ENCODE measurements around the gene PRKG1. TPM values are rescaled to one million over a fixed set of nuclear protein-coding genes. Genes with fewer than 3 reads are reported as not detected.

Gene PRKG1
- total RNA-seq, 2 donors from 2014 or later, result 145 to 381 TPM

GRCh38 chr10:51168086-51168815, 94.0 kb downstream of the PRKG1 start:
- Histone ChIP-seq H3K9me3 (no peaks in the 10 kb centered on the region), H3K4me3 (no peak overlapping the region), H3K27ac (no peak overlapping the region), H3K4me1 (ENCODE audit: control insufficient read depth in 1 of 2, low read depth in 2 of 2) (peaks cover 9 to 20% of the 10 kb centered on the region in 2 donors), H3K27me3 (replicated peaks; ENCODE audit: insufficient read depth) (no peaks in the 10 kb centered on the region), H3K36me3 (no peaks in the 10 kb centered on the region)
- TF ChIP-seq, protein P1, sequence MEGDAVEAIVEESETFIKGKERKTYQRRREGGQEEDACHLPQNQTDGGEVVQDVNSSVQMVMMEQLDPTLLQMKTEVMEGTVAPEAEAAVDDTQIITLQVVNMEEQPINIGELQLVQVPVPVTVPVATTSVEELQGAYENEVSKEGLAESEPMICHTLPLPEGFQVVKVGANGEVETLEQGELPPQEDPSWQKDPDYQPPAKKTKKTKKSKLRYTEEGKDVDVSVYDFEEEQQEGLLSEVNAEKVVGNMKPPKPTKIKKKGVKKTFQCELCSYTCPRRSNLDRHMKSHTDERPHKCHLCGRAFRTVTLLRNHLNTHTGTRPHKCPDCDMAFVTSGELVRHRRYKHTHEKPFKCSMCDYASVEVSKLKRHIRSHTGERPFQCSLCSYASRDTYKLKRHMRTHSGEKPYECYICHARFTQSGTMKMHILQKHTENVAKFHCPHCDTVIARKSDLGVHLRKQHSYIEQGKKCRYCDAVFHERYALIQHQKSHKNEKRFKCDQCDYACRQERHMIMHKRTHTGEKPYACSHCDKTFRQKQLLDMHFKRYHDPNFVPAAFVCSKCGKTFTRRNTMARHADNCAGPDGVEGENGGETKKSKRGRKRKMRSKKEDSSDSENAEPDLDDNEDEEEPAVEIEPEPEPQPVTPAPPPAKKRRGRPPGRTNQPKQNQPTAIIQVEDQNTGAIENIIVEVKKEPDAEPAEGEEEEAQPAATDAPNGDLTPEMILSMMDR (IDR thresholded peaks at IDR 0.05), result no peak
- DNase-seq (ENCODE audit: low spot score) (no peak), ATAC-seq (ENCODE audit: insufficient number of reproducible peaks, low FRiP score, low read depth) (no peak)

DNA sequence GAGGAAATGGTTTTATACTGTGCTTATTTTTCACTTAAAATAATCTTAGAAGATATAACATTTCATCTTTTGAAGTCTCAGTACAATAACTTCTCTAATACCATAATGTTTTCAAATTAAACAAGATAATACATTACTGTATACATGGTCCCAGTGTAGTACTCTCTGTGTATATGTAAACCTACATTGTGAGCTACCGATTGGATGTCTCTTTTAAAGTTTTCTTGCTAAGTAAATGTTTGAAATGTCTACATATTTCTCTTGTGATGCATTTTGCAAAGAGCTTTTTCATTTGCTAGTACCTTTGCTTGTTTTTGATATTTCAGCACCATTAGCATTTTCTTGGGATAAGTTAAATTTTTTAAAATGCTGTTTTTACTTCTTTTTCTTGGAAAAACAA, 94.8 kb downstream of the PRKG1 start:
- no peak for DNase-seq (ENCODE audit: low spot score)
- Histone ChIP-seq H3K4me3 (no peak overlapping the region), H3K9me3 (no peaks in the 10 kb centered on the region), H3K36me3 (no peaks in the 10 kb centered on the region), H3K27ac (no peak overlapping the region), H3K4me1 (ENCODE audit: control insufficient read depth in 1 of 2, low read depth in 2 of 2) (peaks cover 9 to 20% of the 10 kb centered on the region in 2 donors), H3K27me3 (replicated peaks; ENCODE audit: insufficient read depth) (no peaks in the 10 kb centered on the region)
- ATAC-seq (ENCODE audit: insufficient number of reproducible peaks, low FRiP score, low read depth), result no peak
- TF ChIP-seq, protein P1 (IDR thresholded peaks at IDR 0.05), result no peak

DNA sequence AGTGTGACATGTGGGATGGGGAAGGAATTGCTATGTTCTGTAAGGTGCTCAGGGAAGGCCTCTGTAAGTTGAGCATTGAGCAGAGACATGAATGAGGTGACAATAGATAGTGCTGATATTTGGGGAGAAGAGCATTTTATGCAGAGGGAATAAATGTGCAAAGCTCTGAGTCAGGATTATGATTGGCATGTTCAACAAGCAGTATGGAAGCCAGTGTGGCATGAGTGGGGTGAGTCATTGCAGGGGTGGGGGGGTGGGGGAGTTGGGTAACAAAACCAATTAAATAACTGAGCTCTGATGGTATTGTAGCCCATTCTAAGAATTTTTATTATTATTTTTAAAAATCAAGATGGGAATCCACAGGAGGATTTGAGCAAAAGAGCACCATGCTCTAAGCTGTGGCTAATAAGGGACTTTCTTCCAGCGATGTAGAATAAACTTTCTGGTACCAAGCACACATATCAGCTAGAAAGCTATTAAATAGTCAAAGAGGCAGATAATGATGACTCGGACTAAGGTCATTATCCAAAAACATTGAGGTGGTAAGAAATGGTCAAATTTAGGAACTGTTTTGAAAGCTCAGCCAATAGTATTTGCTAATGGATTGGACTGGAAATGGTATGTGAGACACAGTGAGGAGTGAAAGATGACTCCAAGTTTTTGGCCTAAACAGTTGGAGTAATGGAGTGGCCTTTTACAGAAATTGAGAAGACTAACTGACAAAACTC, 96.4 kb downstream of the PRKG1 start:
- DNase-seq (ENCODE audit: low spot score) (no peak), ATAC-seq (ENCODE audit: insufficient number of reproducible peaks, low FRiP score, low read depth) (no peak)
- TF ChIP-seq, protein P1 (IDR thresholded peaks at IDR 0.05), result no peak
- Histone ChIP-seq H3K36me3 (no peaks in the 10 kb centered on the region), H3K27me3 (replicated peaks; ENCODE audit: insufficient read depth) (no peaks in the 10 kb centered on the region), H3K27ac (peak overlapping the region in 1 of 2 donors; percentile 6), H3K9me3 (no peaks in the 10 kb centered on the region), H3K4me1 (ENCODE audit: control insufficient read depth in 1 of 2, low read depth in 2 of 2) (peaks cover 9 to 20% of the 10 kb centered on the region in 2 donors), H3K4me3 (no peak overlapping the region)

- DNase-seq (ENCODE audit: low spot score) (no peak), ATAC-seq (ENCODE audit: insufficient number of reproducible peaks, low FRiP score, low read depth) (peak; percentile 71)
- Histone ChIP-seq H3K36me3 (no peaks in the 10 kb centered on the region), H3K27ac (no peak overlapping the region), H3K27me3 (replicated peaks; ENCODE audit: insufficient read depth) (no peaks in the 10 kb centered on the region), H3K4me3 (no peak overlapping the region), H3K9me3 (no peaks in the 10 kb centered on the region), H3K4me1 (ENCODE audit: control insufficient read depth in 1 of 2, low read depth in 2 of 2) (peaks cover 9 to 26% of the 10 kb centered on the region in 2 donors)
- TF ChIP-seq, protein P1 (IDR thresholded peaks at IDR 0.05), result no peak
Measured at GRCh38 chr10:51171946-51172345, 97.7 kb downstream of the PRKG1 start.

- H3K9me3 ChIP-seq, result no peaks in the 10 kb centered on the region
- ATAC-seq (ENCODE audit: insufficient number of reproducible peaks, low FRiP score, low read depth), result no peak
- peaks cover 5 to 25% of the 10 kb centered on the region in 2 donors for H3K4me1 ChIP-seq (ENCODE audit: control insufficient read depth in 1 of 2, low read depth in 2 of 2)
- no peak overlapping the region for H3K27ac ChIP-seq
- no peaks in the 10 kb centered on the region for H3K36me3 ChIP-seq
- no peak for DNase-seq (ENCODE audit: low spot score)
- H3K27me3 ChIP-seq (replicated peaks; ENCODE audit: insufficient read depth), result no peaks in the 10 kb centered on the region
- TF ChIP-seq, protein P1 (IDR thresholded peaks at IDR 0.05), result no peak
- peak overlapping the region; percentile 3 for H3K4me3 ChIP-seq
Measured at GRCh38 chr10:51176976-51177695, 102.8 kb downstream of the PRKG1 start.

Measured in thoracic aorta (tissue), 2 donors.